GM10266 (cell line): ENCODE measurements around the gene SLC36A3.

Experiments used
- DNase-seq: peaks from one replicate; pipeline ENCODE4 v3.0.0; 2012; ENCODE audit errors: extremely low spot score
- CTCF ChIP-seq: IDR thresholded peaks from 2 replicates; pipeline ENCODE4 v1.5.1; 2012; ENCODE audit warnings: mild to moderate bottlenecking, low read depth; ENCODE audit not compliant: control insufficient read depth, insufficient read depth; ENCODE audit errors: missing control alignments

Gene SLC36A3

DNA sequence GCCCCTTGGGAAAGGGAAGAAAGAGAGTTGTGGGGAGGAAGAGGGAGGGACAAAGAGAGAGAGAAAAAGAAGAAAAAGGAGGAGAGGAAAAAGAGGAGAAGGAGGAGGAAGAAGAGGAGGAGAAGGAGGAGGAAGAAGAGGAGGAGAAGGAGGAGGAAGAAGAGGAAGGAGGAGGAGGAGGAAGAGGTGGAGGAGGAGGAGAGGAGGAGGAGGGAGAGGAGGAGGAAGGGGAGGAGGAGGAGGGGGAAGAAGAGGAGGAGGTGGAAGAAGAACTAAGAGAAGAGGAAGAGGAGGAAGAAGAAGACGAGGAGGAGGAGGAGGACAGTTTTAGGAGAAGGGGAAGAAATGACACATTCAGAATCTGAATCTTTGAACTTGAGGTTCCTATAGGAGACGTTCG lies 36.4 kb upstream of the SLC36A3 start:
- no peak for DNase-seq
- TF ChIP-seq CTCF: no peak

GRCh38 chr5:151338734-151339133 lies 35.2 kb upstream of the SLC36A3 start:
- no peak for DNase-seq
- no peak for TF ChIP-seq CTCF

- DNase-seq: no peak
- TF ChIP-seq CTCF: no peak
Measured at GRCh38 chr5:151332857-151333256, 29.3 kb upstream of the SLC36A3 start.

GRCh38 chr5:151328734-151329133 lies 25.2 kb upstream of the SLC36A3 start:
- no peak for TF ChIP-seq CTCF
- DNase-seq: no peak

- no peak for DNase-seq
- no peak for TF ChIP-seq CTCF
Measured at GRCh38 chr5:151327585-151327984, 24.0 kb upstream of the SLC36A3 start.

GRCh38 chr5:151326266-151326665 lies 22.7 kb upstream of the SLC36A3 start:
- TF ChIP-seq CTCF: no peak
- no peak for DNase-seq

DNA sequence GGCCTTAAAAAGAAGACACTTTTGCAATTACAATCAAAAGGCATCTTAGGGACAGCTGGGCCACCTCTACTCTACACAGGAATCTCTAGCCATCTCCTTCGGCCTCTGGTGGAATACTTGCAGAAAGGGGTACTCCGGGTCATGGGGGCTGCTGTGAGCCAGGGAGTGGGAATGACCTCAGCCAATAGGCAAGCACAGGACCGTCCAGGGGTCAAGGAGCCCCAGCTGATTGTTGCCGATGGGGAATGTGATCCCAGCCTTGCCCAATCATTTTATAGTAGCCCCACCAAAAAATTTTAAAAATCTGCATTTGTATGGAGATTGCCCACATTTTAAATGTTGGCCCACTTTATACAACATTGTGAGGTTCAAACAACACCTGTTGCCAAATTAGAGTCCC lies 16.9 kb upstream of the SLC36A3 start:
- no peak for DNase-seq
- no peak for TF ChIP-seq CTCF
